ENCODE measurements around the gene NAPSA. TPM values are rescaled to one million over a fixed set of nuclear protein-coding genes. Genes with fewer than 3 reads are reported as not detected.

The NAPSA gene
- total and polyA plus RNA-seq, 12 donors: 0.22 to 1.1 (median 0.41) TPM; not detected in 8

GRCh38 chr19:50309396-50310125 lies 55.9 kb downstream of the NAPSA start:
- intact Hi-C loops (cut with DNase I): no loop called here
- H3K36me3 ChIP-seq: peaks cover 0 to 17% (median 0%) of the 10 kb centered on the region in 9 donors
- H3K9me3 ChIP-seq: peaks cover 0 to 17% (median 0%) of the 10 kb centered on the region in 11 donors
- peaks cover 0 to 52% (median 40%) of the 10 kb centered on the region in 7 donors for H3K27me3 ChIP-seq
- 61 to 68% methylated on average over 16 of the region's 16 CpGs for WGBS, 2 donors
- H3K4me3 ChIP-seq: no peak overlapping the region
- no peak for TF ChIP-seq CTCF (IDR thresholded peaks at IDR 0.05)
- ATAC-seq: no peak
- DNase-seq: no peak
- peaks cover 0 to 8% (median 0%) of the 10 kb centered on the region in 9 donors for H3K4me1 ChIP-seq
- no peak overlapping the region for H3K27ac ChIP-seq

GRCh38 chr19:50308991-50309390 lies 56.4 kb downstream of the NAPSA start:
- intact Hi-C loops (cut with DNase I): no loop called here
- 86 to 91% methylated on average over 21 of the region's 21 CpGs for WGBS, 2 donors
- no peak for ATAC-seq

More at GRCh38 chr19:50308991-50309390, 56.4 kb downstream of the NAPSA start:
- H3K4me1 ChIP-seq: peaks cover 0 to 8% (median 0%) of the 10 kb centered on the region in 9 donors
- H3K9me3 ChIP-seq: peaks cover 0 to 17% (median 0%) of the 10 kb centered on the region in 11 donors
- DNase-seq: no peak
- no peak for TF ChIP-seq CTCF (IDR thresholded peaks at IDR 0.05)
- H3K27ac ChIP-seq: no peak overlapping the region
- no peak overlapping the region for H3K4me3 ChIP-seq
- peaks cover 0 to 17% (median 0%) of the 10 kb centered on the region in 9 donors for H3K36me3 ChIP-seq
- peaks cover 0 to 46% (median 34%) of the 10 kb centered on the region in 7 donors for H3K27me3 ChIP-seq

Other genes starting within 250 kb of the NAPSA start
- not detected for gene IZUMO2, start 202.4 kb downstream of the NAPSA start, total RNA-seq
- not detected for gene IZUMO2, start 202.4 kb downstream of the NAPSA start, polyA plus RNA-seq
- gene MYH14, start 162.0 kb downstream of the NAPSA start, total RNA-seq: 100 to 1,000 TPM in 5 of 10 donors, 10 to 100 TPM in 5; 82.2 to 124 (median 102) TPM
- gene MYH14, start 162.0 kb downstream of the NAPSA start, polyA plus RNA-seq: 100 to 1,000 TPM in 1 of 2 donors, 10 to 100 TPM in 1; 29.3 to 149 TPM
- 1 to 10 TPM; 1.4 to 4.0 (median 2.4) TPM for gene KCNC3, start 36.3 kb downstream of the NAPSA start, total RNA-seq
- gene KCNC3, start 36.3 kb downstream of the NAPSA start, polyA plus RNA-seq: 1 to 10 TPM in 1 of 2 donors, under 1 TPM in 1; 0.88 to 1.1 TPM
- gene NR1H2, start 10.8 kb upstream of the NAPSA start, total RNA-seq: 10 to 100 TPM; 64.0 to 96.7 (median 69.8) TPM
- gene NR1H2, start 10.8 kb upstream of the NAPSA start, polyA plus RNA-seq: 100 to 1,000 TPM in 1 of 2 donors, 10 to 100 TPM in 1; 90.7 to 125 TPM
- gene POLD1, start 18.7 kb upstream of the NAPSA start, total RNA-seq: 10 to 100 TPM in 6 of 10 donors, 1 to 10 TPM in 4; 4.2 to 15.0 (median 10.7) TPM
- gene POLD1, start 18.7 kb upstream of the NAPSA start, polyA plus RNA-seq: 10 to 100 TPM; 14.2 to 28.3 TPM
- gene SPIB, start 53.3 kb upstream of the NAPSA start, total RNA-seq: under 1 TPM in 2 of 10 donors, not detected in 8; 0.20 to 0.42 TPM
- gene SPIB, start 53.3 kb upstream of the NAPSA start, polyA plus RNA-seq: under 1 TPM in 1 of 2 donors, not detected in 1; 0.10 TPM
- gene MYBPC2, start 67.3 kb upstream of the NAPSA start, total RNA-seq: under 1 TPM in 2 of 10 donors, not detected in 8; 0.13 to 0.35 TPM
- under 1 TPM in 1 of 2 donors, not detected in 1; 0.01 TPM for gene MYBPC2, start 67.3 kb upstream of the NAPSA start, polyA plus RNA-seq
- 100 to 1,000 TPM in 3 of 10 donors, 10 to 100 TPM in 7; 73.6 to 152 (median 88.9) TPM for gene EMC10, start 110.9 kb upstream of the NAPSA start, total RNA-seq
- 100 to 1,000 TPM in 1 of 2 donors, 10 to 100 TPM in 1; 84.3 to 113 TPM for gene EMC10, start 110.9 kb upstream of the NAPSA start, polyA plus RNA-seq
- gene GARIN5A, start 111.2 kb upstream of the NAPSA start, total RNA-seq: 1 to 10 TPM; 1.2 to 4.3 (median 2.0) TPM
- gene GARIN5A, start 111.2 kb upstream of the NAPSA start, polyA plus RNA-seq: 1 to 10 TPM; 1.5 to 1.8 TPM
- gene JOSD2, start 145.6 kb upstream of the NAPSA start, total RNA-seq: 10 to 100 TPM; 13.3 to 42.3 (median 25.2) TPM
- 10 to 100 TPM; 64.0 to 69.6 TPM for gene JOSD2, start 145.6 kb upstream of the NAPSA start, polyA plus RNA-seq
- not detected for gene ASPDH, start 148.3 kb upstream of the NAPSA start, total RNA-seq
- not detected for gene ASPDH, start 148.3 kb upstream of the NAPSA start, polyA plus RNA-seq
- 1 to 10 TPM in 2 of 10 donors, under 1 TPM in 8; 0.42 to 1.8 (median 0.68) TPM for gene LRRC4B, start 202.8 kb upstream of the NAPSA start, total RNA-seq
- 1 to 10 TPM; 1.9 to 3.0 TPM for gene LRRC4B, start 202.8 kb upstream of the NAPSA start, polyA plus RNA-seq